ENCODE measurements around the gene EGFL7. TPM values are rescaled to one million over a fixed set of nuclear protein-coding genes. Genes with fewer than 3 reads are reported as not detected.
A peak's percentile ranks its signal among the peaks of the same experiment; 100 is the strongest.

Gene EGFL7
- total RNA-seq, result 10 to 100 TPM; 31.5 to 34.0 TPM
- 19.7 TPM for polyA plus RNA-seq (2013, experiment 1 of 2)
- 15.6 TPM for polyA plus RNA-seq (2013, experiment 2 of 2)
- long read RNA-seq, experiment 1, transcript EGFL7-202 (9 exons, 1,282 nt), result major isoform, 6 of 34 reads
- long read RNA-seq, experiment 1, partial matches to known transcripts, result 24 of 34 reads
- long read RNA-seq, experiment 1, other reads (novel, unspliced or antisense), result 4 of 34 reads
- long read RNA-seq, experiment 2, transcript EGFL7-202 (9 exons, 1,282 nt), result major isoform, 38 of 90 reads
- long read RNA-seq, experiment 2, partial matches to known transcripts, result 45 of 90 reads
- long read RNA-seq, experiment 2, other reads (novel, unspliced or antisense), result 7 of 90 reads
- long read RNA-seq, experiment 3, transcript EGFL7-202 (9 exons, 1,282 nt), result major isoform, 116 of 200 reads
- long read RNA-seq, experiment 3, partial matches to known transcripts, result 75 of 200 reads
- long read RNA-seq, experiment 3, other reads (novel, unspliced or antisense), result 9 of 200 reads
- long read RNA-seq, experiment 4, transcript EGFL7-202 (9 exons, 1,282 nt), result major isoform, 66 of 134 reads
- long read RNA-seq, experiment 4, partial matches to known transcripts, result 62 of 134 reads
- long read RNA-seq, experiment 4, other reads (novel, unspliced or antisense), result 6 of 134 reads

DNA sequence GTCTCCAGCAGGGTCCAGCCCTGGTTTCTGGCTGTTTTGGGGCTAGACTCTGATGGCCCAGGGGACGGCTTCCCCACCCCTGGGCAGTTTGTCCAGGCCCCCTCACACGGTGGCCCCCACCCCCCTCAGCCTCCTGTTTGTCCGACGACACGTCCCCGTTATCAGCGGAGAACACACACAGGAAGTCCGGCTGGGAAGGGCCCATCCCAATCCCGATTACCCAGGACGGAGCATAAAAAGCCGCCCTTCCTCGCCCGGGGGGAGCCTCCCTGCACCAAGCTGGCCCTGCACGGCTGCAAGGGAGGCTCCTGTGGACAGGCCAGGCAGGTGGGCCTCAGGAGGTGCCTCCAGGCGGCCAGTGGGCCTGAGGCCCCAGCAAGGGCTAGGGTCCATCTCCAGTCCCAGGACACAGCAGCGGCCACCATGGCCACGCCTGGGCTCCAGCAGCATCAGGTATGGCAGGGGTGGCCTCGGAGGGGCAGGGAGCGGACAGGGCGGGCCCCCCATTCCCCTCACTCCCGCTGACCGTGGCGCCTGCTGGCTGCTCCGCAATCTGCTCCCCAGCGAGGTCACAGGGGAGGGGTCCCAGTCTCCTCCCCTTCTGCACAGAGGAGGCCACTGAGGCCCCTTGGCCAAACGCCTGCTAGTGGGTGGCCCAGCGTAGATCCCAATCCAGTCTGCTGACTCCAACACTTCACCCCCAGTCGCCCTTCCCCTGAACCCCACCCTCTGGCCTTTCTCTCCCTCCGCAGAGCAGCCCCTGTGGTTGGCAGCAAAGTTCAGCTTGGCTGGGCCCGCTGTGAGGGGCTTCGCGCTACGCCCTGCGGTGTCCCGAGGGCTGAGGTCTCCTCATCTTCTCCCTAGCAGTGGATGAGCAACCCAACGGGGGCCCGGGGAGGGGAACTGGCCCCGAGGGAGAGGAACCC is at the start of gene EGFL7:
Gene EGFL7 (plus strand): TSS at position 261 of the 926 bp plus-strand sequence. CDS start 5,367 bp downstream, outside the sequence.
- Histone ChIP-seq H3K9ac (ENCODE audit: extremely low read depth, low read length, poor library complexity, severe bottlenecking) (no peak within 1 kb of the TSS), H3K27ac (ENCODE audit: low read depth, low read length) (no peak within 1 kb of the TSS), H3K4me3 (ENCODE audit: low read length) (no peak within 1 kb of the TSS), H3K4me1 (ENCODE audit: control insufficient read depth, insufficient read depth, low read length) (no peaks in the 10 kb centered on the region), H3K27me3 (ENCODE audit: control insufficient read depth, insufficient read depth, low read length, poor library complexity, severe bottlenecking) (no peaks in the 10 kb centered on the region), H3K9me3 (ENCODE audit: control insufficient read depth, low read length) (no peaks in the 10 kb centered on the region), H3K36me3 (ENCODE audit: control insufficient read depth, insufficient read depth, low read length) (no peaks in the 10 kb centered on the region)
- H3K4me1 Mint-ChIP-seq, result no peaks in the 10 kb centered on the region
- WGBS, 2 experiments (ENCODE audit: insufficient coverage in 1 of 2, insufficient read length in 1 of 2), result 91 to 95% methylated on average over 23 to 38 of the region's 38 CpGs
- H3K36me3 Mint-ChIP-seq (ENCODE audit: low read depth), result no peaks in the 10 kb centered on the region
- H3K4me3 Mint-ChIP-seq, result no peak within 1 kb of the TSS
- H3K9me3 Mint-ChIP-seq, result no peaks in the 10 kb centered on the region
- H3K27ac Mint-ChIP-seq, result no peak within 1 kb of the TSS
- peaks cover 6% of the 10 kb centered on the region for H3K27me3 Mint-ChIP-seq (ENCODE audit: insufficient read depth)
- TF ChIP-seq CTCF (conservative IDR thresholded peaks at IDR 0.05), result no peak
- DNase-seq, result no peak

DNA sequence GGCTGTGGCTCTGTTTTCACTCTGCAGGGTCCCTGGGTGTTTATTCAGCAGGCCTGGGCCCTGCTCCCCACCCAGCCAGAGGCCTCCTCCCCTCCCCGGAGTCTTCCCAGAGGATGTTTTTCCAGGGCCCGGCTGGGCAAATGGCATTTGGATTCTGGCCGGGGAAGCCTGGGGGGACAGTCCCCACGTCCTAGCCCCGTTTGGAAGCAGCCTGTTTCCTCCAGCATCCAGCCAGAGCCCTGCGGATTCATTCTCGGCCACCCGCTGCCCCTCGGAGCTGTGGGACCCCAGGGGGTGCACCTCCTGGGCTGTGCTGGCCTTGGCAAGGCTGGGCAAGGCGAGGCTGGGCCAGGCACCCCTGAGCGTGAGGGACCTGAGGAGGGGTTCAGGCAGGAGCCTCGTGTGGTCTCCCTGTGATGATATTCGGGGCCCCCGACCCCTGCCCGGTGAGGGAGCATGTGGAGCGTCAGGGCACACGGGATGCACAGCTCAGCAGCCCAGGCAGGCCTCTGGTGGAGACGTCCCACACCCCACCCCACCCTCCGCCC is 48.8 kb upstream of the EGFL7 start:
- Mint-ChIP-seq H3K36me3 (ENCODE audit: low read depth) (no peaks in the 10 kb centered on the region), H3K4me1 (no peaks in the 10 kb centered on the region), H3K4me3 (no peak overlapping the region), H3K27ac (no peak overlapping the region), H3K9me3 (no peaks in the 10 kb centered on the region), H3K27me3 (ENCODE audit: insufficient read depth) (no peaks in the 10 kb centered on the region)
- Histone ChIP-seq H3K9ac (ENCODE audit: extremely low read depth, low read length, poor library complexity, severe bottlenecking) (no peak overlapping the region), H3K27ac (ENCODE audit: low read depth, low read length) (peak overlapping the region; percentile 10), H3K4me1 (ENCODE audit: control insufficient read depth, insufficient read depth, low read length) (no peaks in the 10 kb centered on the region), H3K36me3 (ENCODE audit: control insufficient read depth, insufficient read depth, low read length) (no peaks in the 10 kb centered on the region), H3K9me3 (ENCODE audit: control insufficient read depth, low read length) (no peaks in the 10 kb centered on the region), H3K4me3 (ENCODE audit: low read length) (no peak overlapping the region), H3K27me3 (ENCODE audit: control insufficient read depth, insufficient read depth, low read length, poor library complexity, severe bottlenecking) (no peaks in the 10 kb centered on the region)
- 78 to 81% methylated on average over 13 to 18 of the region's 19 CpGs for WGBS, 2 experiments (ENCODE audit: insufficient coverage in 1 of 2, insufficient read length in 1 of 2)
- no peak for DNase-seq
- TF ChIP-seq CTCF (conservative IDR thresholded peaks at IDR 0.05), result no peak

DNA sequence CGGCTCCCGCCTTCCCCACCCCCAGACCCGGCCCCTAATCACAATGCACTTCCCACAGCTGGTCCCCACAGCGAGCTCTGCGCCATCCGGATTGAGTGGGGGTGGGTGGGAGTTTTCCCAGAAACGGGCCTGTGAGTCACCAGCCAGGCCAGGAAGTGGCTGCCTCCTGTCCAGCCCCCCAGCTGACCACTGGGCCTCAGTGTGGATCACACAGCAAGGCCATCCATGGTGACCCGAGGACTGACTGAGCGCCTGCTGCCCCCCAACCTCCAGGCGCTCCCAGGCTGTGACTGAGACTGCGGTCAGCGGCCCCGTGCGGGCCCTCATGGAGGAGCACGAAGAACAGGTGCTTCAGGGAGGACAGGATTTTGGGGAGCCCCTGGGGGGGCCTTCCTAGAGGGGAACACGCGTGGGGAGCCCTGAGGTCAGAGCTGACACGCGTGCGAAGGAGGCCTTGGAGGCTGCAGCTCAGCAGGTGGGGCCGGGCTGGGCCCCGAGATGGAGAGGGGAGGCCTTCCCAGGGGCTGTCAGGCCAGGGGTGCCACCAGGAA is 48.3 kb upstream of the EGFL7 start:
- Histone ChIP-seq H3K9ac (ENCODE audit: extremely low read depth, low read length, poor library complexity, severe bottlenecking) (no peak overlapping the region), H3K9me3 (ENCODE audit: control insufficient read depth, low read length) (no peaks in the 10 kb centered on the region), H3K4me3 (ENCODE audit: low read length) (no peak overlapping the region), H3K36me3 (ENCODE audit: control insufficient read depth, insufficient read depth, low read length) (no peaks in the 10 kb centered on the region), H3K4me1 (ENCODE audit: control insufficient read depth, insufficient read depth, low read length) (no peaks in the 10 kb centered on the region), H3K27me3 (ENCODE audit: control insufficient read depth, insufficient read depth, low read length, poor library complexity, severe bottlenecking) (no peaks in the 10 kb centered on the region), H3K27ac (ENCODE audit: low read depth, low read length) (no peak overlapping the region)
- 89 to 93% methylated on average over 15 to 19 of the region's 22 CpGs for WGBS, 2 experiments (ENCODE audit: insufficient coverage in 1 of 2, insufficient read length in 1 of 2)
- no peak for DNase-seq
- Mint-ChIP-seq H3K27ac (no peak overlapping the region), H3K36me3 (ENCODE audit: low read depth) (no peaks in the 10 kb centered on the region), H3K27me3 (ENCODE audit: insufficient read depth) (no peaks in the 10 kb centered on the region), H3K4me1 (no peaks in the 10 kb centered on the region), H3K9me3 (no peaks in the 10 kb centered on the region), H3K4me3 (no peak overlapping the region)
- no peak for TF ChIP-seq CTCF (conservative IDR thresholded peaks at IDR 0.05)
